ENCODE measurements around the gene ZBTB20. TPM values are rescaled to one million over a fixed set of nuclear protein-coding genes. Genes with fewer than 3 reads are reported as not detected.

Gene ZBTB20
- total and polyA plus RNA-seq, 2 of the 4 experiments (the other 2 are of a cell fraction) = 0.75 to 14.7 TPM

DNA sequence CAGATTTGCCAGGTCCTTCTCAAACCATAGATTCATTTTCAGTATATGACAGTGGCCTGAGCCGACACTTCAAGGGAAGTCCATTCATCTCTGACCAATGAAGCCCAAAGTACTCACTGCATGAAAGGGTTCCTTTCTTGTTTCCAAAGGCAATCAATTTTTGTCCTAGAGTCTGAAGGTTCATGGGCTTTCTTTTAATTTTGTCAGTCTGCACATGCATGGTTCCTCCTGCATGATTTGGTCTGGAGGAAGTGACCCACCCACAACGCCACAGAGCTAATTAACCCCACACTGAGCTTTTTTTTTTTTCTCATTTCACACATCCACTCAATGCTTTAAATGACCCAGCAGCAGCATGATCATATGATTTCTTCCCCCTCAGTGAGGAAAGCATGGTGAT, 636.9 kb downstream of the ZBTB20 start:
- no peaks in the 10 kb centered on the region for H3K36me3 ChIP-seq (ENCODE audit: control insufficient read depth, insufficient read depth, low read length)
- in situ Hi-C loops (cut with MboI; ENCODE audit: low sequenced_read_pairs) (no loop called here), intact Hi-C loops (cut with micrococcal nuclease) (no loop called here), dilution Hi-C loops (cut with HindIII; ENCODE audit: low sequenced_read_pairs, unreplicated experiment) (no loop called here)
- H3K56ac ChIP-seq (ENCODE audit: extremely low read depth, insufficient read depth, low read length) = no peak overlapping the region
- H3K18ac ChIP-seq (ENCODE audit: low read depth, low read length) = no peak overlapping the region
- TF ChIP-seq SMC3 (IDR thresholded peaks at IDR 0.05; ENCODE audit: low read depth, low read length) (no peak), CEBPB (IDR thresholded peaks at IDR 0.05; ENCODE audit: low read depth, low read length) (no peak), BHLHE40 (IDR thresholded peaks at IDR 0.05; ENCODE audit: low read depth, low read length) (no peak), FOS (IDR thresholded peaks at IDR 0.05; ENCODE audit: low read depth, low read length) (no peak), MAZ (IDR thresholded peaks at IDR 0.05; ENCODE audit: borderline replicate concordance, low read depth, low read length) (no peak), POLR2A (IDR thresholded peaks at IDR 0.05; ENCODE audit: low read depth, low read length) (no peak), RFX5 (IDR thresholded peaks at IDR 0.05; ENCODE audit: low read depth, low read length) (no peak), CHD1 (IDR thresholded peaks at IDR 0.05; ENCODE audit: low read depth, low read length) (no peak), NFE2L2 (IDR thresholded peaks at IDR 0.05; ENCODE audit: low read depth, low read length) (no peak), MAFK (IDR thresholded peaks at IDR 0.05; ENCODE audit: low read depth, low read length) (no peak), RAD21 (IDR thresholded peaks at IDR 0.05; ENCODE audit: low read length) (no peak), MXI1 (IDR thresholded peaks at IDR 0.05; ENCODE audit: borderline replicate concordance, low read depth, low read length) (no peak), RCOR1 (IDR thresholded peaks at IDR 0.05; ENCODE audit: insufficient replicate concordance, low read length) (no peak), CTCF (conservative IDR thresholded peaks at IDR 0.05; ENCODE audit: low read depth, low read length) (no peak)
- TF ChIP-seq, protein P1, sequence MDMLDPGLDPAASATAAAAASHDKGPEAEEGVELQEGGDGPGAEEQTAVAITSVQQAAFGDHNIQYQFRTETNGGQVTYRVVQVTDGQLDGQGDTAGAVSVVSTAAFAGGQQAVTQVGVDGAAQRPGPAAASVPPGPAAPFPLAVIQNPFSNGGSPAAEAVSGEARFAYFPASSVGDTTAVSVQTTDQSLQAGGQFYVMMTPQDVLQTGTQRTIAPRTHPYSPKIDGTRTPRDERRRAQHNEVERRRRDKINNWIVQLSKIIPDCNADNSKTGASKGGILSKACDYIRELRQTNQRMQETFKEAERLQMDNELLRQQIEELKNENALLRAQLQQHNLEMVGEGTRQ (IDR thresholded peaks at IDR 0.05; ENCODE audit: low read depth, low read length) = no peak
- TF ChIP-seq, protein P2, sequence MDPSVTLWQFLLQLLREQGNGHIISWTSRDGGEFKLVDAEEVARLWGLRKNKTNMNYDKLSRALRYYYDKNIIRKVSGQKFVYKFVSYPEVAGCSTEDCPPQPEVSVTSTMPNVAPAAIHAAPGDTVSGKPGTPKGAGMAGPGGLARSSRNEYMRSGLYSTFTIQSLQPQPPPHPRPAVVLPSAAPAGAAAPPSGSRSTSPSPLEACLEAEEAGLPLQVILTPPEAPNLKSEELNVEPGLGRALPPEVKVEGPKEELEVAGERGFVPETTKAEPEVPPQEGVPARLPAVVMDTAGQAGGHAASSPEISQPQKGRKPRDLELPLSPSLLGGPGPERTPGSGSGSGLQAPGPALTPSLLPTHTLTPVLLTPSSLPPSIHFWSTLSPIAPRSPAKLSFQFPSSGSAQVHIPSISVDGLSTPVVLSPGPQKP (IDR thresholded peaks at IDR 0.05; ENCODE audit: borderline replicate concordance, low read depth, low read length) = no peak
- no peak overlapping the region for H2AFZ ChIP-seq (replicated peaks; ENCODE audit: low read length, poor library complexity)
- H2BK15ac ChIP-seq (ENCODE audit: low read depth, low read length) = no peak overlapping the region
- ATAC-seq (ENCODE audit: low read depth) (no peak), DNase-seq (no peak)
- H2BK120ac ChIP-seq (ENCODE audit: low read depth, low read length) = no peak overlapping the region
- no peak overlapping the region; the same call in 1 of the 2 replicates for H3K23ac ChIP-seq (ENCODE audit: low read depth, low read length)
- no peak overlapping the region for H3K9ac ChIP-seq (ENCODE audit: low read depth, low read length)
- no peak overlapping the region for H4K5ac ChIP-seq (ENCODE audit: low read depth, low read length)
- H4K91ac ChIP-seq (ENCODE audit: insufficient read depth, low read depth, low read length) = no peak overlapping the region
- BruUV-seq (replicated peaks) = no TSS peak
- no peaks in the 10 kb centered on the region; the same call in 1 of the 2 replicates for H4K20me1 ChIP-seq (ENCODE audit: insufficient read depth, low read length)
- CTCF ChIA-PET = interaction anchor here (0.6 kb wide), 1 partner anchor 41 kb away, joined by 4 read pairs; no protein-coding TSS in a partner anchor
- no CpG with 5 or more reads among the region's 2 CpGs for WGBS, 2 experiments (ENCODE audit: extremely low coverage in 2 of 2, insufficient read length in 1 of 2)
- no peak overlapping the region for H2AK5ac ChIP-seq (ENCODE audit: low read depth, low read length)
- H4K8ac ChIP-seq (ENCODE audit: low read depth in 2 of 2, low read length in 2 of 2) = no peak overlapping the region
- H3K14ac ChIP-seq (replicated peaks; ENCODE audit: low read depth, low read length) = no peak overlapping the region
- no peak overlapping the region for H3K4me3 ChIP-seq (ENCODE audit: insufficient read depth, low read depth, low read length)
- H3K4me2 ChIP-seq (ENCODE audit: low read depth, low read length) = no peak overlapping the region
- H3K9me3 ChIP-seq (ENCODE audit: control insufficient read depth, insufficient read depth, low read length) = no peaks in the 10 kb centered on the region
- H3K4ac ChIP-seq (ENCODE audit: low read depth, low read length) = no peak overlapping the region
- no peak overlapping the region for H3K27ac ChIP-seq (ENCODE audit: insufficient read depth, low read length)
- no peaks in the 10 kb centered on the region; the same call in 1 of the 2 replicates for H3K9me1 ChIP-seq (ENCODE audit: insufficient read depth, low read length)
- H3K27me3 ChIP-seq (ENCODE audit: control insufficient read depth, insufficient read depth, low read length) = no peaks in the 10 kb centered on the region
- peaks cover 7% of the 10 kb centered on the region for H3K4me1 ChIP-seq (ENCODE audit: control insufficient read depth, insufficient read depth, low read length)
- H2AK9ac ChIP-seq (replicated peaks; ENCODE audit: low read depth, low read length, poor library complexity) = no peak overlapping the region
- H2BK20ac ChIP-seq (ENCODE audit: low read depth, low read length) = no peak overlapping the region
- H2BK5ac ChIP-seq (ENCODE audit: low read depth, low read length, poor library complexity, severe bottlenecking) = no peak overlapping the region
- H3K79me1 ChIP-seq (ENCODE audit: low read depth in 1 of 2, low read length in 2 of 2) = peaks cover 4 to 20% of the 10 kb centered on the region in 2 experiments; a peak in 3 of 4 replicates
- POLR2A ChIA-PET (ENCODE audit: unreplicated experiment) = no interaction called here

Measured in IMR-90 (cell line).